ENCODE measurements around the gene TUT1.
"Not testable (repeated sequence)": the region's sequence is repeated elsewhere in the genome, so short reads cannot be mapped to it uniquely, and the experiment has no call there.

DNA sequence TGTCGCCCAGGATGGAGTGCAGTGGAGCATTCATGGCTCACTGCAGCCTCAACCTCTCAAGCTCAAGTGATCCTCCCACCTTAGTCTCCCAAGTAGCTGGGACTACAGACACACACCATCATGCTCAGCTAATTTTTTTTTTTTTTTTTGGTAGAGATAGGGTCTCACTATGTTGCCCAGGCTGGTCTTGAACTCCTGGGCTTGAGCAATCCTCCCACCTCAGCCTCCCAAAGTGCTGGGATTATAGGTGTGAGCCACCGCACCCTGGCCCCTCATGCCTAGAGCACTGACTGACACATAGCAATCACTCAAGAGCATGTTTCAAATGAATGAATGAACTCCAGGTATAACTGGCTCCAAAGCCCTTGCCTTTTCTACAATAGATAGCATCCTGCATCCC lies 40.8 kb downstream of the TUT1 start:
- TF ChIP-seq, protein P1, sequence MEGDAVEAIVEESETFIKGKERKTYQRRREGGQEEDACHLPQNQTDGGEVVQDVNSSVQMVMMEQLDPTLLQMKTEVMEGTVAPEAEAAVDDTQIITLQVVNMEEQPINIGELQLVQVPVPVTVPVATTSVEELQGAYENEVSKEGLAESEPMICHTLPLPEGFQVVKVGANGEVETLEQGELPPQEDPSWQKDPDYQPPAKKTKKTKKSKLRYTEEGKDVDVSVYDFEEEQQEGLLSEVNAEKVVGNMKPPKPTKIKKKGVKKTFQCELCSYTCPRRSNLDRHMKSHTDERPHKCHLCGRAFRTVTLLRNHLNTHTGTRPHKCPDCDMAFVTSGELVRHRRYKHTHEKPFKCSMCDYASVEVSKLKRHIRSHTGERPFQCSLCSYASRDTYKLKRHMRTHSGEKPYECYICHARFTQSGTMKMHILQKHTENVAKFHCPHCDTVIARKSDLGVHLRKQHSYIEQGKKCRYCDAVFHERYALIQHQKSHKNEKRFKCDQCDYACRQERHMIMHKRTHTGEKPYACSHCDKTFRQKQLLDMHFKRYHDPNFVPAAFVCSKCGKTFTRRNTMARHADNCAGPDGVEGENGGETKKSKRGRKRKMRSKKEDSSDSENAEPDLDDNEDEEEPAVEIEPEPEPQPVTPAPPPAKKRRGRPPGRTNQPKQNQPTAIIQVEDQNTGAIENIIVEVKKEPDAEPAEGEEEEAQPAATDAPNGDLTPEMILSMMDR (IDR thresholded peaks at IDR 0.05), result not testable (repeated sequence)
- TF ChIP-seq POLR2A (IDR thresholded peaks at IDR 0.05), result not testable (repeated sequence)
